PC-9 (cell line): Measurements from ENCODE around the gene LARGE1.

ENCODE experiments used
- EZH2 ChIP-seq: fragments of 200-600 bp; sonication (generic); IDR thresholded peaks from 2 replicates; pipeline ENCODE4 v1.8.0; 2017; ENCODE audit warnings: antibody characterized with exemption, low read depth
- TF ChIP-seq, protein P1 (sequence below): fragments of 200-600 bp; sonication (generic); conservative IDR thresholded peaks from 2 replicates; pipeline ENCODE4 v1.6.1; 2017; ENCODE audit warnings: mixed run types, antibody characterized with exemption, mild to moderate bottlenecking, moderate library complexity

DNA sequence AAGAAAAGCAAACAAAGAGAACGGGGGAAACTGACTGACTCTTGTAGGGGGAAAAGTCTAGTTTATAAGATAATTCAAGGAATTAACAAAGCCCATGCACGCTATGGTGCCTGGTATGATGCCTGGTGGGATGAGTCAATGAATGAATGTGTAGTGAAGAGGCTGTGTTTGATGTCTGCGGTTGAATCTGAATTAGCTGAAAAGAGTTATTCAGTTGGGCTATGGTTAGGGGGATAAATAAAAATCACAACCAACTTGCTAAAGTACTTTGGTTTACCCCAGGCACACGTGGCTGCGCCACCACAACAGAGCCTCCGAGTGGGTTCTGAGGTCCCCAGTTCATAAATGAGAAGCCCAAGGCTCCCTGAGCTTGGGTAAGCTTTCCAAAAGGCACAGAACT is 492.8 kb downstream of the LARGE1 start:
- TF ChIP-seq, protein P1, sequence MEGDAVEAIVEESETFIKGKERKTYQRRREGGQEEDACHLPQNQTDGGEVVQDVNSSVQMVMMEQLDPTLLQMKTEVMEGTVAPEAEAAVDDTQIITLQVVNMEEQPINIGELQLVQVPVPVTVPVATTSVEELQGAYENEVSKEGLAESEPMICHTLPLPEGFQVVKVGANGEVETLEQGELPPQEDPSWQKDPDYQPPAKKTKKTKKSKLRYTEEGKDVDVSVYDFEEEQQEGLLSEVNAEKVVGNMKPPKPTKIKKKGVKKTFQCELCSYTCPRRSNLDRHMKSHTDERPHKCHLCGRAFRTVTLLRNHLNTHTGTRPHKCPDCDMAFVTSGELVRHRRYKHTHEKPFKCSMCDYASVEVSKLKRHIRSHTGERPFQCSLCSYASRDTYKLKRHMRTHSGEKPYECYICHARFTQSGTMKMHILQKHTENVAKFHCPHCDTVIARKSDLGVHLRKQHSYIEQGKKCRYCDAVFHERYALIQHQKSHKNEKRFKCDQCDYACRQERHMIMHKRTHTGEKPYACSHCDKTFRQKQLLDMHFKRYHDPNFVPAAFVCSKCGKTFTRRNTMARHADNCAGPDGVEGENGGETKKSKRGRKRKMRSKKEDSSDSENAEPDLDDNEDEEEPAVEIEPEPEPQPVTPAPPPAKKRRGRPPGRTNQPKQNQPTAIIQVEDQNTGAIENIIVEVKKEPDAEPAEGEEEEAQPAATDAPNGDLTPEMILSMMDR, result no peak
- TF ChIP-seq EZH2, result no peak
